ENCODE data around the gene B9D1.

B9D1 gene

GRCh38 chr17:19372866-19373504 lies 10.5 kb upstream of the B9D1 start:
- H3K79me2 ChIP-seq (ENCODE audit: control insufficient read depth, insufficient read depth, low read length, unreplicated experiment): peaks cover 9% of the 10 kb centered on the region
- no peak overlapping the region for H3K4me3 ChIP-seq (ENCODE audit: low read depth, low read length)
- no peak overlapping the region for H2AFZ ChIP-seq (ENCODE audit: low read length, unreplicated experiment)
- no peaks in the 10 kb centered on the region for H3K4me1 ChIP-seq (ENCODE audit: control insufficient read depth, insufficient read depth, low read length, unreplicated experiment)
- no peaks in the 10 kb centered on the region for H3K36me3 ChIP-seq (ENCODE audit: insufficient read depth, low read length)
- no peaks in the 10 kb centered on the region for H3K27me3 ChIP-seq (ENCODE audit: insufficient read depth, low read length)
- no peak overlapping the region for H3K27ac ChIP-seq (ENCODE audit: low read depth, low read length)

- Histone ChIP-seq H2AFZ (ENCODE audit: low read length, unreplicated experiment) (no peak overlapping the region), H3K27ac (ENCODE audit: low read depth, low read length) (no peak overlapping the region), H3K36me3 (ENCODE audit: insufficient read depth, low read length) (no peaks in the 10 kb centered on the region), H3K27me3 (ENCODE audit: insufficient read depth, low read length) (no peaks in the 10 kb centered on the region), H3K4me1 (ENCODE audit: control insufficient read depth, insufficient read depth, low read length, unreplicated experiment) (no peaks in the 10 kb centered on the region), H3K79me2 (ENCODE audit: control insufficient read depth, insufficient read depth, low read length, unreplicated experiment) (peaks cover 9% of the 10 kb centered on the region), H3K4me3 (ENCODE audit: low read depth, low read length) (no peak overlapping the region)
These were observed 9.9 kb upstream of the B9D1 start for GRCh38 chr17:19372439-19372838.

- peaks cover 9% of the 10 kb centered on the region for H3K79me2 ChIP-seq (ENCODE audit: control insufficient read depth, insufficient read depth, low read length, unreplicated experiment)
These were observed 9.5 kb upstream of the B9D1 start for GRCh38 chr17:19372011-19372370.

GRCh38 chr17:19371259-19372010 lies 8.9 kb upstream of the B9D1 start:
- no peaks in the 10 kb centered on the region for H3K4me1 ChIP-seq (ENCODE audit: control insufficient read depth, insufficient read depth, low read length, unreplicated experiment)
- no peak overlapping the region for H3K4me3 ChIP-seq (ENCODE audit: low read depth, low read length)
- H3K79me2 ChIP-seq (ENCODE audit: control insufficient read depth, insufficient read depth, low read length, unreplicated experiment): peaks cover 9% of the 10 kb centered on the region
- no peaks in the 10 kb centered on the region for H3K36me3 ChIP-seq (ENCODE audit: insufficient read depth, low read length)
- no peak overlapping the region for H3K27ac ChIP-seq (ENCODE audit: low read depth, low read length)
- H2AFZ ChIP-seq (ENCODE audit: low read length, unreplicated experiment): no peak overlapping the region
- no peaks in the 10 kb centered on the region for H3K27me3 ChIP-seq (ENCODE audit: insufficient read depth, low read length)

More at GRCh38 chr17:19372011-19372370, 9.5 kb upstream of the B9D1 start:
- no peak overlapping the region for H3K4me3 ChIP-seq (ENCODE audit: low read depth, low read length)
- H3K27me3 ChIP-seq (ENCODE audit: insufficient read depth, low read length): no peaks in the 10 kb centered on the region
- no peak overlapping the region for H2AFZ ChIP-seq (ENCODE audit: low read length, unreplicated experiment)
- H3K36me3 ChIP-seq (ENCODE audit: insufficient read depth, low read length): no peaks in the 10 kb centered on the region
- no peak overlapping the region for H3K27ac ChIP-seq (ENCODE audit: low read depth, low read length)
- no peaks in the 10 kb centered on the region for H3K4me1 ChIP-seq (ENCODE audit: control insufficient read depth, insufficient read depth, low read length, unreplicated experiment)

GRCh38 chr17:19370493-19370960 lies 8.0 kb upstream of the B9D1 start:
- peaks cover under 1% of the 10 kb centered on the region for H3K79me2 ChIP-seq (ENCODE audit: control insufficient read depth, insufficient read depth, low read length, unreplicated experiment)
- no peak overlapping the region for H3K27ac ChIP-seq (ENCODE audit: low read depth, low read length)
- no peak overlapping the region for H3K4me3 ChIP-seq (ENCODE audit: low read depth, low read length)
- no peaks in the 10 kb centered on the region for H3K36me3 ChIP-seq (ENCODE audit: insufficient read depth, low read length)
- H3K4me1 ChIP-seq (ENCODE audit: control insufficient read depth, insufficient read depth, low read length, unreplicated experiment): no peaks in the 10 kb centered on the region
- H2AFZ ChIP-seq (ENCODE audit: low read length, unreplicated experiment): no peak overlapping the region
- H3K27me3 ChIP-seq (ENCODE audit: insufficient read depth, low read length): no peaks in the 10 kb centered on the region

- Histone ChIP-seq H3K36me3 (ENCODE audit: insufficient read depth, low read length) (no peaks in the 10 kb centered on the region), H3K4me3 (ENCODE audit: low read depth, low read length) (no peak overlapping the region), H3K27me3 (ENCODE audit: insufficient read depth, low read length) (no peaks in the 10 kb centered on the region), H3K4me1 (ENCODE audit: control insufficient read depth, insufficient read depth, low read length, unreplicated experiment) (peaks cover 2% of the 10 kb centered on the region), H3K27ac (ENCODE audit: low read depth, low read length) (no peak overlapping the region), H3K79me2 (ENCODE audit: control insufficient read depth, insufficient read depth, low read length, unreplicated experiment) (no peaks in the 10 kb centered on the region), H2AFZ (ENCODE audit: low read length, unreplicated experiment) (no peak overlapping the region)
These were observed 7.4 kb upstream of the B9D1 start for GRCh38 chr17:19369846-19370492.

DNA sequence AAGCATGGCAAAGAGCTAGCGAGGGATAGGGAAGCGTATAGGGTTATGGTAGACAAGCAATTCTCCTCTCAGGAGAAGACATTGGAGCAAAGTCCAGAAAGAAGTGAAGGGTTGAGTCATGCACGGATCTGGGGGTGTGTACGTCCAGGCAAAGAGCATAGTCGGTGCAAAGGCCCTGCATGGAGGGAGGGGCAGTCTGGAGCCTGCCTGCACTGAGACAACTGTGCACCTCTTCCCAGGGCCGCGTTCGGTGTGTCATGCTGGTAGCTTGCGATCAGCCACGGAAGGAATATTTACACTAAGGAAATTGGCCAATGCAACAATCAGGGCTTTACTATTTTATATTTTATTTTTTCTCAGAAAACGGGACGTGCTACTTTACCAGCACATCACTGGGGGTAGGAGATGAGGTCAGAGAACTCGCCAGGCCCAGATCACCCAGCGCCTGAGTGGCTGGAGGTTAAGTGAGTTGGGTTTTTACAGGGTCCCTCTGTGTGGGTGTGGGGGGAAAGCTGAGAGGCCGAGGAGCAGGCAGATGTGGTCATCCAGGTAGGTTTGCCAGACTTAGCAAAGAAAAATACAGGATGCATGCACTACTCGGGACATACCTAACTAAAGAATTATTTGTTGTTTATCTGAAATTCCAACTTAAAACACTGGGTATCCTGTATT lies 6.7 kb upstream of the B9D1 start:
- Histone ChIP-seq H3K36me3 (ENCODE audit: insufficient read depth, low read length) (no peaks in the 10 kb centered on the region), H3K27me3 (ENCODE audit: insufficient read depth, low read length) (no peaks in the 10 kb centered on the region), H2AFZ (ENCODE audit: low read length, unreplicated experiment) (no peak overlapping the region), H3K4me3 (ENCODE audit: low read depth, low read length) (no peak overlapping the region), H3K79me2 (ENCODE audit: control insufficient read depth, insufficient read depth, low read length, unreplicated experiment) (no peaks in the 10 kb centered on the region), H3K27ac (ENCODE audit: low read depth, low read length) (no peak overlapping the region), H3K4me1 (ENCODE audit: control insufficient read depth, insufficient read depth, low read length, unreplicated experiment) (peaks cover 9% of the 10 kb centered on the region)

DNA sequence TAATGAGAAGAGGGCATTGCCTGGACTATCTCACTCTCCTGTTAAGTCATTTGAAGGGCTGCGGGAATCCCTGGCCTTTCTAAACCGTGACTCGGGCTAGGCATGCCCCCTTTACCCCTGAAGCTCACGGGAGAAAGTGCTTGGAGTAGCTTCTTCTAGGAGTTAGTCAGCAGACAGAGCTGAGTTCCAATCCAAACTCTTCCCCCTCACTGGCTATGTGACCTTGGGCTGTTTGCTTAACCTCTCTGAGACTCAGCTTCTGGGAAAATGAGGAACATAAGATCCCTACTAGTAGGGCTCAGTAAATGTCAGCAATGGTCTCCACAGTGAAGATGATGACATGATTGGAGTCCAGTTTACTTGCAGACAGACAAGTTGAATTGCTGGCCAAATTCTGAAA lies 5.7 kb upstream of the B9D1 start:
- no peaks in the 10 kb centered on the region for H3K27me3 ChIP-seq (ENCODE audit: insufficient read depth, low read length)
- H3K36me3 ChIP-seq (ENCODE audit: insufficient read depth, low read length): no peaks in the 10 kb centered on the region
- H3K27ac ChIP-seq (ENCODE audit: low read depth, low read length): no peak overlapping the region
- no peak overlapping the region for H2AFZ ChIP-seq (ENCODE audit: low read length, unreplicated experiment)
- H3K79me2 ChIP-seq (ENCODE audit: control insufficient read depth, insufficient read depth, low read length, unreplicated experiment): no peaks in the 10 kb centered on the region
- peaks cover 13% of the 10 kb centered on the region for H3K4me1 ChIP-seq (ENCODE audit: control insufficient read depth, insufficient read depth, low read length, unreplicated experiment)
- no peak overlapping the region for H3K4me3 ChIP-seq (ENCODE audit: low read depth, low read length)

DNA sequence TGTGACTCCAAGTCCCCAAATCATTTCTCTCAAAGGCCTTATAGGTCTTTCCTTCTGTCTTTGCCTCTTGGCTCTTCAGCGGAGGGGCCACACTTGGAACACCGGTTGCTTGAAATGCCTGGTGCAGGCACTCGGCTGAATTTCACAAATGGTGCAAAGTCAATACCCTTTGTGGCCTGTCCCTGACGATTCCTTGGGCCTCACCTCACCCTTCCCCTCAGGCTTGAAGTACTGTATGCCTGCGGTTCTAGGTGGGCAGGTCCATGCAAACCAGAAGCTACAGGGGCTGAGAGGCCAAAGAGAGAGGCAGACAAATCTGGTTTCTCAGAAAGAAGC lies 4.1 kb upstream of the B9D1 start:
- Histone ChIP-seq H2AFZ (ENCODE audit: low read length, unreplicated experiment) (no peak overlapping the region), H3K27me3 (ENCODE audit: insufficient read depth, low read length) (no peaks in the 10 kb centered on the region), H3K27ac (ENCODE audit: low read depth, low read length) (no peak overlapping the region), H3K36me3 (ENCODE audit: insufficient read depth, low read length) (no peaks in the 10 kb centered on the region), H3K79me2 (ENCODE audit: control insufficient read depth, insufficient read depth, low read length, unreplicated experiment) (no peaks in the 10 kb centered on the region), H3K4me3 (ENCODE audit: low read depth, low read length) (no peak overlapping the region), H3K4me1 (ENCODE audit: control insufficient read depth, insufficient read depth, low read length, unreplicated experiment) (peaks cover 18% of the 10 kb centered on the region)

DNA sequence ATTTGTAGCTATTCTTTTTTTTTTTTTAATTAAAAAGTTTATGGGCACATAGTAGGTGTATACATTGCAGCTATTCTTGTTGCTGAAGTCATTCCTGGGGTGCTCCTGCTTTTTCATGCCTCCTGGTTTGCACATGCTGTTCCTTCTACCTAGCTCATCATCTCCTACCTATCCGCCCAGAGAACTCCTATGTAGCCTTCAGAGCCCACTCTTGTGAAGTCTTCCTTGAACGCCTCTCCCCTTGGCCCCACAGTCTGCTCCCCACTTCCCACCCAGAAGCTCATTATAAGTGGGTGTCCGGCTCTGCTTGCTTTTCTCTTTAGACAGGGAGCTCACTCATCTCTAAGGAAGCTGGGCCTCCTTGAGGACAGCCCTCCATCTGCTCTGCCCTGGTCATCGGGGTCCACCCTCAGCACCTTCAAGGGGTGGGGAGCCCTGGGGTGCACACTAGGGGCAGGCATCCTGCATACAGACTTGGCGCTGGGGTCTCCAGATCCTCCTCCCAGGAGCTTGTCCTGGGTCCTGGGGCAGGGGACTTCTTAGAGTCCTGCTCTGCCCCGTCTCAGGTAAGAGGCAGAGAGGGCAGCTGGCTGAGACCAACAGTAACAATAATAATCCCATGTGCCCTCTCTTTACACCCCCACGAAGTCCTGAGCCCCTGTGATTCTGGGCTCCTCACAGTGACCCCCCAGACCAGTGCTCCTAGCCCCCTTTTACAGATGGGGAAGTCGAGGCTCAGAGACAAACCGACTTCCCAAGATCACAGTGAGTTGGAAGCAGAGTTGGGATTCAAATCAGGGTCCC lies 3.5 kb upstream of the B9D1 start:
- no peaks in the 10 kb centered on the region for H3K36me3 ChIP-seq (ENCODE audit: insufficient read depth, low read length)
- no peak overlapping the region for H3K4me3 ChIP-seq (ENCODE audit: low read depth, low read length)
- peaks cover 19% of the 10 kb centered on the region for H3K4me1 ChIP-seq (ENCODE audit: control insufficient read depth, insufficient read depth, low read length, unreplicated experiment)
- no peaks in the 10 kb centered on the region for H3K27me3 ChIP-seq (ENCODE audit: insufficient read depth, low read length)
- H3K27ac ChIP-seq (ENCODE audit: low read depth, low read length): no peak overlapping the region
- H2AFZ ChIP-seq (ENCODE audit: low read length, unreplicated experiment): no peak overlapping the region
- H3K79me2 ChIP-seq (ENCODE audit: control insufficient read depth, insufficient read depth, low read length, unreplicated experiment): no peaks in the 10 kb centered on the region
